SH-SY5Y (cell line): Measurements from ENCODE around the gene USP47.

Source experiments
- GATA2 ChIP-seq: IDR thresholded peaks from 2 replicates; pipeline ENCODE4 v1.6.1; 2011; ENCODE audit warnings: mild to moderate bottlenecking, low read depth, low read length
- GATA3 ChIP-seq: IDR thresholded peaks from 2 replicates; pipeline ENCODE4 v1.6.1; 2011; ENCODE audit warnings: low read depth, mild to moderate bottlenecking, low read length, moderate library complexity

- TF ChIP-seq GATA2 (no peak), GATA3 (no peak)
Measured at GRCh38 chr11:11942668-11943067, 100.9 kb downstream of the USP47 start.
